ENCODE results near the gene HOXA6.

- TF ChIP-seq NR1H2 (CRISPR knock-in tag; IDR thresholded peaks at IDR 0.05) = no peak
- no peak for TF ChIP-seq ARHGAP35 (IDR thresholded peaks at IDR 0.05; ENCODE audit: partially characterized antibody)
Observed at GRCh38 chr7:27169658-27170425, 22.3 kb upstream of the HOXA6 start.
